Left lobe of liver (tissue), 2 donors: ENCODE results near the gene CYP2W1. TPM values are rescaled to one million over a fixed set of nuclear protein-coding genes. Genes with fewer than 3 reads are reported as not detected.
"Not testable (repeated sequence)": the region's sequence is repeated elsewhere in the genome, so short reads cannot be mapped to it uniquely, and the experiment has no call there.

Experiments
- ATAC-seq: fragments of 200-7000 bp; cut with Tn5 transposase; one replicate; pipeline ENCODE4 v1.9.1; 2020; ENCODE audit warnings: mild to moderate bottlenecking, moderate library complexity
- DNase-seq: peaks from one replicate; pipeline ENCODE4 v3.0.0-alpha.2; 2020; ENCODE audit warnings: low spot score
- total RNA-seq: library from RNA; stranded (reverse); gene quantifications from one replicate; pipeline ENCODE4 v1.2.1, GENCODE V29; 2021
- donor health status: DM: no; HTN: no; CAD: no; lungs with moderate emphysema.
- donor health status: DM: no; HTN: yes; CAD: no.

CYP2W1 gene
- total RNA-seq, 1 donor from 2014 or later = 0.08 TPM

DNA sequence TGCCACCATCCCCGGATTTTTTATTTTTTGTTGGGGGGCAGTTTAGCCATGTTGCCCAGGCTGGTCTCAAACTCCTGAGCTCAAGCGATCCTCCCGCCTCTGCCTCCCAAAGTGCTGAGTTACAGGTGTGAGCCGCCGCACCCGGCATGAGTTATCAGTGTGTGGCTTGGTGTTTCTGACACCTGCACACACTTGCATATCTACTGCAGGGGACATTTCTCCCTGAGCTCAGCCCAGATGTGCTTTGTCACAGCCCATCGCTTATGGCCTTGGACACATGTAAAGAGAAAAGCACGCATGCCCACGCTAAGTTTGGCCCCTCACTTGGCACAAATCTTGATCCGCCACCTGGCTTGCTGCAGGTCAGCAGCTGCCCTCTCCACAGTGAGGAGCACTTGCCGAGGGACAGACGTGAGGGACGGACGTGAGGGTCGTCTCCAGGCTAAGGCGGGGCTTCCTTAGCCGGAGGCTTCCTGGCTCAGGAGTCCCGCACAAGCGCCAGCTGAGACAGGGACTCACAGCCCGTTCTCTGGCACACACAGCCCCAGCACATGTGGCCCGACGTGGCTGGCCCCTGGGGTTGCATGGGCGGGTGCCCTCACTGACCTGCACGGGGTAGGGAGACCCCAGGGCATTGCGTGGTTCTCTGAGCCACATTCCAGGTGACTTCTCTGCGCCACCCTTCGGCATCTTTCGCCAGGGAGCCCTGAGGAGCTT is 11.8 kb downstream of the CYP2W1 start:
- no peak for DNase-seq
- ATAC-seq = no peak

GRCh38 chr7:995571-995970 is 12.6 kb downstream of the CYP2W1 start:
- no peak for DNase-seq
- no peak for ATAC-seq

- ATAC-seq = no peak
- no peak for DNase-seq
These were observed 13.3 kb downstream of the CYP2W1 start for GRCh38 chr7:996079-996872.

DNA sequence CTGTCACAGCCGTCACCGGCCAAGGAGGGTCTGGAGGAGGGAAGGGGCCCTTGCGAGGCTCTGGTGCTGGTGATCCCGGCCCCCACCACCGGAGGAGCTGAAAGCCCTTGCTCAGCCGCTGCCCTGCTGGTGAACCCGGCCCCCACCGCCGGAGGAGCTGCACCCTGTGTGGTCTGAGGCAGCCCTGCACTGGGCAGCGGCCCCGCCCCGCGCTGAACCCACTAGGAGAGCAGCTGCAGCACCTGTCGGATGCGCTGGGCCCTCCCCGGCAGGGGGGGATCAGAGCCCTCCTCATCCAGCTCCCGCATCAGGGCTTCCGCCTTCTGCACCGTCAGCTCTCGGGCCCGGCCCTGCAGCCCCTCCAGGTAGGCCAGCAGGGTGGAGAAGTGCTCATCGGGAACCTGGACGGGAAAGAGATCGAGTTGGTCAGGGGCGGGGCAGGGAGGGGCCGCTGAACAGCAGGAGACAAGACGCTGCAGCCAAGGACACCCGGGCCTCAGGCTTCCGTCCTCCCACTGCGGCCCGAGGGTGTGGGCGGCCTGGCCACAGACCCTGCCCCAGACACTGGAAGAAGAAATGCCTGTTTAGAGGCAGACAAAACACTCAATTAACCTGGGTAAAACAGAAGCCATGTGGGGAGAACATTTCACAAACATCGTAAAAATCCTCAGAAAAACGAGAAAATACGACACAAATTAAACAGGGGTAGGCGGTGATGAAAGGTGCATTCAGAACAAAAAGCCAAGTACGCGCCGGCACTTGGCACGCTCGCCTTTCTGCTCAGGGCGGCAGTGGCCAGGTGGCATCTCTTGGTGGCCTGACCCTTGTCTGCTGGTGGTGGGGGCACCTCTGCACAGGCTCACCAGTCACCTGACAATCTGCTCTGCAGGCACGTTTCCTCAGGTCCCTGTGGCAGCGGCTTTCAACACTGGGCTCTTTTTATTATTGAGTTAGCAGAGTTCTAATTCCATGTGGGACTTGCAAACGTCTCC is 14.7 kb downstream of the CYP2W1 start:
- ATAC-seq (no peak), DNase-seq (no peak)

DNA sequence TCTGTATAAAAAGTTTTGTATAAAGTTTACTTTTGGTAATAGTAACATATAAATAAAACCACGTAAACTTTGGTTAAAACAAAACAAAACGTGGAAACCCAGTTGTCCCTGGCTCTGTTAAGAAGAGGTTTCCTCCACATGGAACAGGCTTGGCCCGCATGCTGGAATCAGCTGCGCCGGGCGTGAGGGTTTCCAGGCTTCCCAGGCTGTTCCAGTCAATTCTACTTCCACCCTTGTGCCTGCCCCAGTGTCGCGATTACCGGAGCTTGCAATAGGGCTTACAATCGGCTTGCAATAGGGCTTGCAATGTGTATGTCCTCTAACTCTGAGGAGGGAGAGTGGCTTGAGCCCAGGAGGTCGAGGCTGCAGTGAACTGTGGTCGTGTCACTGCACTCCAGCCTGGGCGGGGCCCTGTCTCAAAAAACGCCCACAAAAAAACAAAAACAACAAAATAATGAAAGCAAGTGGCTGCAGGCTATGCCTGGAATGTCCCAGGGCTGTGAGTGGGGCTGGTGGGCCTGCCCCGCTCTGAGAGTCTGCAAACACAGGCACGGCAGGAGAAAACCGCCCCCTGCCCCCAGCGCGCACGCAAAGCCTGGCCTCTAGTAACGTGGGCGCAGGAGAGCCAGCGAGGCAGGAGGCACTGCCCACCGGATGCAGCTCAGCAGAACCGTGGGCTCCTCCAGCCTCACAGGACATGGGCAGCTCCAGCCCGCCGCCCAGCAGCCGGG is 16.3 kb downstream of the CYP2W1 start:
- DNase-seq = no peak
- no peak for ATAC-seq

GRCh38 chr7:999941-1000935 is 17.3 kb downstream of the CYP2W1 start:
- ATAC-seq = no peak
- no peak for DNase-seq

DNA sequence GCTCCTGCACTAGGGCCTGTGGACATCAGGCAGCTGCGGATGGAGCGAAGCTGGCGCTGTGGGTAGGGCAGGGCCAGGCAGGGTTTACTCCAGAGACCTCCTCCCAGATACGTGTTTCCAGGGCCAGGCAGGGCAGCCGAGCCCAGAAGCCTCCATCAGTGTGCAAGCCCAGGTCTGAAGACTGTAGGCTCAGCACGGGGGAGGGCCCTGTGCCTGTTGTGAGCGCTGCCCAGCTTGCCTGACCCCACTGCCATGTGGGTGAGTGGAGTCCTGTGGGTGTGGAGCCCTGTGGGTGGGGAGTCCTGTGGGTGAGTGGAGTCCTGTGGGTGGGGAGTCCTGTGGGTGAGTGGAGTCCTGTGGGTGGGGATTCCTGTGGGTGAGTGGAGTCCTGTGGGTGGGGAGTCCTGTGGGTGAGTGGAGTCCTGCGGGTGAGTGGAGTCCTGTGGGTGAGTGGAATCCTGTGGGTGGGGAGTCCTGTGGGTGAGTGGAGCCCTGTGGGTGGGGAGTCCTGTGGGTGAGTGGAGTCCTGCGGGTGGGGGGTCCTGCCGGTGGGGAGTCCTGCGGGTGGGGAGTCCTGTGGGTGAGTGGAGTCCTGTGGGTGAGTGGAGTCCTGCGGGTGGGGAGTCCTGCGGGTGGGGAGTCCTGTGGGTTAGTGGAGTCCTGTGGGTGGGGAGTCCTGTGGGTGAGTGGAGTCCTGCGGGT is 18.2 kb downstream of the CYP2W1 start:
- DNase-seq, ATAC-seq: not testable (repeated sequence)

- not testable (repeated sequence) for DNase-seq, ATAC-seq
These were observed 19.0 kb downstream of the CYP2W1 start for GRCh38 chr7:1002026-1002425.

- not testable (repeated sequence) for DNase-seq, ATAC-seq
These were observed 19.5 kb downstream of the CYP2W1 start for GRCh38 chr7:1002445-1002844.

GRCh38 chr7:1004018-1004852 is 21.3 kb downstream of the CYP2W1 start:
- DNase-seq (no peak), ATAC-seq (no peak)

GRCh38 chr7:1005303-1005702 is 22.3 kb downstream of the CYP2W1 start:
- DNase-seq (no peak), ATAC-seq (no peak)

DNA sequence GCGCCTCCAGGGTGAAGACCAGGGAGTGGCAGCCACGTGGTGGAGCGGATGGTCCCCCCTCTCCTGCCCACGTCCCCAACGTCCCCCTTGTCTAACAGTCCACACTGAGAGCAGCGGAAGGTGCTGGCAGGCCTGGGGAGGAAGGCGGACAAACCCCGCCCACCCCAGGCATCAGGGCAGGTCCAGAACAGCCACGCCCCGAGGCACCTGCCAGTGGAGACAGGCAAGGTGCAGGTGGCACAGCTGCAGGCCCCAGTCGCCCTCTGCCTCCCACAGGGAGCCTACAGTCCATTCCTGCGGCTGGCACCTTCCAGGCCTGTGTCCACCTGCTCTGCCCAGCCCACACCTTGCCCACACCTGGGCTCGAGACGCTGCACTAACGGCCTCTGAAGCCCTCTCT is 24.9 kb downstream of the CYP2W1 start:
- ATAC-seq (no peak), DNase-seq (no peak)

DNA sequence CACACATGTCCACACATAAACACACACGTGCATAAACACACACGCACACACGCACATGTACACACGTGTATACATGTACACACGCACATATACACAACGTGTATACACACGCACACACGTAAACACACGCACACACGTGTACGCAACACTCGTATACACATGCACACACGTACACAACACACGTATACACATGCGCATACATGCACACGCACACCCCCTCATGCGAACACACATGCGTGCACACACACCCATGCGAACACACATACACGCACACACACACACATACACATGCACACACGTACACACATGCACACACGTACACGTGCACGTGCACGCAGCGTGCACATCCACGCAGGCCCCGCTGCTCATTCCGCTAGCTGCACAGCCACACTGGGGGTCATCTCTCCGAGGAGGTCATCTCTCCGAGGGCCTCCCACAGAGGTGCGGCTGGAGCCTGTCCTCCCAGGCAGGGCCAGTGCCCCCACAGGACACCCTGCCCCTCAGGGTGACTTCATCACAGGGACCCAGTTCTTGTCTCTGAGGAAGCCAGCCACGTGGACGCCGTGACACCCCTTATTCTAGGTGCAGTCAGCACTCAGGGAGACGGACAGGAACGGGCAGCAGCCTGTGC is 25.9 kb downstream of the CYP2W1 start:
- DNase-seq (no peak), ATAC-seq (no peak)

GRCh38 chr7:1009747-1010146 is 26.8 kb downstream of the CYP2W1 start:
- ATAC-seq = no peak

DNA sequence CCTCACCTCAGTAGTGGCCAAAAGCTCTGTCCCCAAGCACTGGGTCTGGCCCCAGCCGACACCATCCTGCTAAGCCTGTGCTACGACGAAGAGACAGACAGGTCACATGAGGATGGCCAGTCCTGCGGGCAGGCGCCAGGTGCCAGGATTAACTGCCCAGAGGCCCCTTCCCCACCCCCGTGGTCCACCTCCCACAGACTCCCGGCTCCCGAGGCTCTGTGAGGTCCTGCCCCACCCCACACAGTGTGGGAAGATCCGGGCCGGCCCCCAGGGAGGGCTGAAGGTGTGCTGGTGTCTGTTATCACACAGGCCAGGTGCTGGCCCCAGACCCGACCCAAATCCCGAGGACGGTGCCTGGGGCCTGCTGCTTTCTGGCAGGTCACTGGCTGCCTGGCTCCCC is 27.2 kb downstream of the CYP2W1 start:
- ATAC-seq (no peak), DNase-seq (no peak)

More at GRCh38 chr7:1009747-1010146, 26.8 kb downstream of the CYP2W1 start:
- DNase-seq = no peak

GRCh38 chr7:1011297-1012003 is 28.5 kb downstream of the CYP2W1 start:
- no peak for DNase-seq
- no peak for ATAC-seq
